AG04450 (cell line): ENCODE results near the gene TLNRD1. TPM values are rescaled to one million over a fixed set of nuclear protein-coding genes. Genes with fewer than 3 reads are reported as not detected.

Experiments
- CTCF ChIA-PET: fragments of 300-600, 350-600 bp; formaldehyde crosslinking; extraction: SDS; loops from one replicate; lab custom pipeline; 2022; ENCODE audit warnings: antibody characterized with exemption, inconsistent platforms; lab: Charles Lee
- POLR2A ChIA-PET: fragments of 350-600 bp; formaldehyde crosslinking; extraction: SDS; loops from one replicate; lab custom pipeline; 2021; ENCODE audit warnings: antibody characterized with exemption, inconsistent platforms; lab: Yijun Ruan, JAX
- DNase-seq: peaks from one replicate; pipeline ENCODE4 v3.0.0-alpha.2; 2011; ENCODE audit warnings: low read depth, low spot score
- H3K27ac ChIP-seq: one replicate; pipeline ENCODE4 v1.5.1; 2012; ENCODE audit warnings: low read depth, low read length, control low read depth
- H3K27me3 ChIP-seq: one replicate; pipeline ENCODE4 v1.6.0; 2012; ENCODE audit warnings: low read length; ENCODE audit not compliant: control insufficient read depth, insufficient read depth
- H3K4me3 ChIP-seq: 2 replicates; pipeline ENCODE4 v1.5.1; 2011; ENCODE audit warnings: mild to moderate bottlenecking, low read depth, low read length, control low read depth
- H3K9me3 ChIP-seq: 2 replicates; pipeline ENCODE4 v1.5.1; 2012; ENCODE audit warnings: low read length; ENCODE audit not compliant: control insufficient read depth, insufficient read depth
- polyA plus RNA-seq: library from polyadenylated mRNA; depleted of rRNA; stranded (reverse); fragments of >200 nt; gene quantifications from 2 replicates; pipeline ENCODE4 v1.2.3, GENCODE V29; 2011
- TF ChIP-seq, protein P1 (sequence below): IDR thresholded peaks from 2 replicates; pipeline ENCODE4 v1.5.1; 2011; ENCODE audit warnings: low read depth, low read length, control low read depth, inconsistent platforms

Gene TLNRD1
- polyA plus RNA-seq, 1 experiment = 3.5 TPM

GRCh38 chr15:80967451-80967850 lies 33.3 kb upstream of the TLNRD1 start:
- Histone ChIP-seq H3K27ac (peak overlapping the region; percentile 47), H3K4me3 (no peak overlapping the region), H3K27me3 (no peaks in the 10 kb centered on the region), H3K9me3 (no peaks in the 10 kb centered on the region)
- TF ChIP-seq, protein P1, sequence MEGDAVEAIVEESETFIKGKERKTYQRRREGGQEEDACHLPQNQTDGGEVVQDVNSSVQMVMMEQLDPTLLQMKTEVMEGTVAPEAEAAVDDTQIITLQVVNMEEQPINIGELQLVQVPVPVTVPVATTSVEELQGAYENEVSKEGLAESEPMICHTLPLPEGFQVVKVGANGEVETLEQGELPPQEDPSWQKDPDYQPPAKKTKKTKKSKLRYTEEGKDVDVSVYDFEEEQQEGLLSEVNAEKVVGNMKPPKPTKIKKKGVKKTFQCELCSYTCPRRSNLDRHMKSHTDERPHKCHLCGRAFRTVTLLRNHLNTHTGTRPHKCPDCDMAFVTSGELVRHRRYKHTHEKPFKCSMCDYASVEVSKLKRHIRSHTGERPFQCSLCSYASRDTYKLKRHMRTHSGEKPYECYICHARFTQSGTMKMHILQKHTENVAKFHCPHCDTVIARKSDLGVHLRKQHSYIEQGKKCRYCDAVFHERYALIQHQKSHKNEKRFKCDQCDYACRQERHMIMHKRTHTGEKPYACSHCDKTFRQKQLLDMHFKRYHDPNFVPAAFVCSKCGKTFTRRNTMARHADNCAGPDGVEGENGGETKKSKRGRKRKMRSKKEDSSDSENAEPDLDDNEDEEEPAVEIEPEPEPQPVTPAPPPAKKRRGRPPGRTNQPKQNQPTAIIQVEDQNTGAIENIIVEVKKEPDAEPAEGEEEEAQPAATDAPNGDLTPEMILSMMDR = no peak
- ChIA-PET POLR2A (interaction anchor here (0.7 to 1.2 kb wide), 5 partner anchors 15 to 512 kb away, joined by 3 read pairs; partner anchors contain the start of gene CEMIP), CTCF (interaction anchor here (0.7 to 5.6 kb wide), 7 partner anchors 10 to 511 kb away, joined by 3 to 51 read pairs (median 24); partner anchors contain the start of gene CEMIP)
- peak; percentile 72 for DNase-seq

DNA sequence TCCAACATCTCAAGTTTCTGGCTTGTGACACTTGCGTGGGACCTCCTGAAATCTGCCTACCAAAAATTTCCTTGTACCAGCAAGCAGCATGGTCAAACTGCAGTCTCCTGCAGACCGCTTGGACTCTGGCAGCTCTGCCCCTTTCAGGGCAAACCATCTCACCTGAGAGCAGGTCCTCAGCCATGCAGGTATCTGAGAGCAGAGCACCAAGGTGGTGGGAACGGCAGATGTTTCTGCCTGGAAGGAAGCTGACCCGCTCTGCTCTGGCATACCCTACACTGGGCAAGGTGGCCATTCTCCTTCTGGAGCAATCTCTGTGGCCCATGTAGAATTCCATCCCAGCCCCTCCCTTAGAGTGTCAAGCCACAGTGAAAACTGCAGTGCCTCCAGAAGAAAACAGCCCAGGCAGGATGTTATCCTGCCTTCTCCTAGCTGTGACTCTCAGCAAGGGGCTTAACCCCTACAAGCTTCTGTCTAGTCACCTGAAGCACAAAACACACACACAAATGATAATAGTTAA lies 32.7 kb upstream of the TLNRD1 start:
- H3K27ac ChIP-seq = peak overlapping the region; percentile 47
- no peak overlapping the region for H3K4me3 ChIP-seq
- POLR2A ChIA-PET = interaction anchor here (0.7 to 1.2 kb wide), 5 partner anchors 16 to 512 kb away, joined by 3 read pairs; partner anchors contain the start of gene CEMIP
- H3K27me3 ChIP-seq = no peaks in the 10 kb centered on the region
- H3K9me3 ChIP-seq = no peaks in the 10 kb centered on the region
- CTCF ChIA-PET = interaction anchor here (1.0 to 5.6 kb wide), 10 partner anchors 8 to 511 kb away, joined by 3 to 51 read pairs (median 16); partner anchors contain the start of gene CEMIP
- no peak for DNase-seq
- TF ChIP-seq, protein P1 = no peak

- no peaks in the 10 kb centered on the region for H3K27me3 ChIP-seq
- CTCF ChIA-PET = interaction anchor here (0.6 to 5.6 kb wide), 31 partner anchors 8 to 551 kb away, joined by 3 to 51 read pairs (median 4); partner anchors contain the start of gene CEMIP
- no peaks in the 10 kb centered on the region for H3K9me3 ChIP-seq
- H3K4me3 ChIP-seq = no peak overlapping the region
- H3K27ac ChIP-seq = no peak overlapping the region
- POLR2A ChIA-PET = interaction anchor here (1.2 to 2.1 kb wide), 2 partner anchors 12 to 190 kb away, joined by 4 to 8 read pairs; no protein-coding TSS in a partner anchor
- TF ChIP-seq, protein P1 = no peak
- no peak for DNase-seq
Measured at GRCh38 chr15:80969316-80969715, 31.4 kb upstream of the TLNRD1 start.

DNA sequence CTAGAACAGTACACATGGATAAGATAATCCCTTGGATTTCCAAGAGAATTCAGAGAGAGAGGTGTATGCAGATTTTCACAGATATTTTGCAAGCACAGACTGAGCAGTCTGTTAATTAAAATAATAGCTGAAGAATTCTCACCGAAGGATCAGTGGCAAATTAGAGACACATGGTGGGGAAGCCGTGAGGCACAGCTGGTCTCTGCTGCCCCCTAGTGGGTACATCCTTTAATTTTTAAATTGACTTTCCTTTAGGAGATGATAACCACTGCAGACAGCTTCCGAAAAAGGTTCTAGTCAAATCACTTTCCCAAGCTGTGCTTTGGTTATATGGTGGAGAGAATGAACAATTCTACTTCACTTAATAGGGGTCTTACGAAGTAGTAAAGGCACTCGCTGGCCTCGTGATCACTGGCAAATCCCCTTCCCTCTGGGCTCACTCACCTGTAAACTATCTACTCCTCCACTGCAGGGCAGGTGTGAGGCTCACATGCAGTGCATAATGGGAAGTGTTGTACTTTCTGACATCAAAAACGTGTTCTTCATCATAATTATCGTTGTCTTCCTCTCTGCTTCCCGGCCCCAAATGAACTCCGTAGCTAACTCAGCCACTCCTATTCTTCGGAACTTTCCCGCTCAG lies 30.6 kb upstream of the TLNRD1 start:
- TF ChIP-seq, protein P1 = peak; percentile 79

DNA sequence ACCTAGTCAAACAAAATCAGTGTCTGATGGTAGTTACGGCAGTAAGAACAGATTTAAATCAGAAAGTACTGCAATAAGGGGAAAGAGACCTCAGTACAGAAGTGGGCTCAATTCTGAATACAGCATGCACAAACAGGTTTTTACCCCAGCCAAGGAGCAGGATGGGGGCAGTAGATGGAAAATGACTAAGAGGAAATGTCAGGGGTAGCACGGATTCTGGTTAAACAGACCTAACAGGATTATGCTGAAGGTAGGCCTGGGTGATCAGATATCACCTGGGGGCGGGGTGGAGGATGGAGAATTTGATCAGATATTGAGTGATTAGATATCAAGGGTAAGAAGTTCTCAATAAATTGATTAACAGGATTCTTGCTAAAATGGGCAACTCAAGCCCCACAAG lies 30.1 kb upstream of the TLNRD1 start:
- no peak for DNase-seq
- Histone ChIP-seq H3K9me3 (no peaks in the 10 kb centered on the region), H3K27me3 (no peaks in the 10 kb centered on the region), H3K27ac (no peak overlapping the region), H3K4me3 (no peak overlapping the region)
- ChIA-PET POLR2A (interaction anchor here (0.6 to 2.1 kb wide), 3 partner anchors 14 to 191 kb away, joined by 3 to 8 read pairs (median 4); no protein-coding TSS in a partner anchor), CTCF (interaction anchor here (0.7 to 5.6 kb wide), 24 partner anchors 9 to 552 kb away, joined by 3 to 51 read pairs (median 4); partner anchors contain the start of gene CEMIP)
- TF ChIP-seq, protein P1 = no peak

More for the DNA sequence above, 30.6 kb upstream of the TLNRD1 start:
- Histone ChIP-seq H3K27me3 (no peaks in the 10 kb centered on the region), H3K27ac (no peak overlapping the region), H3K4me3 (no peak overlapping the region), H3K9me3 (no peaks in the 10 kb centered on the region)
- DNase-seq = no peak
- ChIA-PET POLR2A (interaction anchor here (0.5 to 2.1 kb wide), 5 partner anchors 13 to 388 kb away, joined by 3 to 8 read pairs (median 4); no protein-coding TSS in a partner anchor), CTCF (interaction anchor here (0.6 to 5.6 kb wide), 33 partner anchors 9 to 552 kb away, joined by 3 to 51 read pairs (median 4); partner anchors contain the start of gene CEMIP)
